NCI-H1105 treated with DMSO at 0.1 percent for 48 hours (cell line): ENCODE results near the gene BIRC5.

Source experiments
- DNase-seq: peaks from one replicate; lab custom pipeline; 2025; lab: John Stamatoyannopoulos, UW

Gene BIRC5

GRCh38 chr17:78184351-78184750, 29.7 kb upstream of the BIRC5 start:
- no peak for DNase-seq

- DNase-seq = no peak
Observed at GRCh38 chr17:78184868-78185267, 29.2 kb upstream of the BIRC5 start.

DNA sequence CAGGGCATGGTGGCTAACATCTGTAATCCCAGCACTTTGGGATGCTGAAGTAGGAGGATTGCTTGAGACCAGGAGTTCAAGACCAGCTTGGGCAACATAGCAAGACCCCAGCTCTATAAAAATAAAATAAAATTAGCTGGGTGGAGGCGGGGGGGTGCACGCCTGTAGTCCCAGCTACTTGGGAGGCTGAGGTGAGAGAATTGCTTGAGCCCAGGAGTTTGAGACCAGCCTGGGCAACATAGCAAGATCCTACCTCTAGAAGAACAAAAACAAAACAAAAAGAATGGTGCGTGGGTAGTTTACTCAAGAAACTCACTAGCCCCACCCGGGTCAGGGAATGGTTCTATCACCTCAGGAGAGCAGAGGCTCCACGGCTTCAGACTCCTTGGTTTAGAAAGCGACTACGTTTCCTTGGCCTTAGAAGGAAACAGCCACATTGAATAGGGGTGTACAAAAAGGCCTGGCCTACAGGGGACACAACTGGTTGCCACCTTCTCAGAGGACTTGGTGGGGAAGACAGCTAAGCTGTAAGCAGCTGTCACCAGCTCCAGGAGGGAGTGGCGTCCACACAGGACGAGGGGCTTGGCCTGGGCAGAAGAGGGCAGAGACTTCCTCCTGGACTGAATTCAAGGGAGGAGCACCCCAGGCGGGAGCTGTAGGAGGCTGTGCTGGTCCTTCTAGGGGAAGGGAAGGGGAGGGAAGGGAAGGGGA, 27.9 kb upstream of the BIRC5 start:
- DNase-seq = no peak

DNA sequence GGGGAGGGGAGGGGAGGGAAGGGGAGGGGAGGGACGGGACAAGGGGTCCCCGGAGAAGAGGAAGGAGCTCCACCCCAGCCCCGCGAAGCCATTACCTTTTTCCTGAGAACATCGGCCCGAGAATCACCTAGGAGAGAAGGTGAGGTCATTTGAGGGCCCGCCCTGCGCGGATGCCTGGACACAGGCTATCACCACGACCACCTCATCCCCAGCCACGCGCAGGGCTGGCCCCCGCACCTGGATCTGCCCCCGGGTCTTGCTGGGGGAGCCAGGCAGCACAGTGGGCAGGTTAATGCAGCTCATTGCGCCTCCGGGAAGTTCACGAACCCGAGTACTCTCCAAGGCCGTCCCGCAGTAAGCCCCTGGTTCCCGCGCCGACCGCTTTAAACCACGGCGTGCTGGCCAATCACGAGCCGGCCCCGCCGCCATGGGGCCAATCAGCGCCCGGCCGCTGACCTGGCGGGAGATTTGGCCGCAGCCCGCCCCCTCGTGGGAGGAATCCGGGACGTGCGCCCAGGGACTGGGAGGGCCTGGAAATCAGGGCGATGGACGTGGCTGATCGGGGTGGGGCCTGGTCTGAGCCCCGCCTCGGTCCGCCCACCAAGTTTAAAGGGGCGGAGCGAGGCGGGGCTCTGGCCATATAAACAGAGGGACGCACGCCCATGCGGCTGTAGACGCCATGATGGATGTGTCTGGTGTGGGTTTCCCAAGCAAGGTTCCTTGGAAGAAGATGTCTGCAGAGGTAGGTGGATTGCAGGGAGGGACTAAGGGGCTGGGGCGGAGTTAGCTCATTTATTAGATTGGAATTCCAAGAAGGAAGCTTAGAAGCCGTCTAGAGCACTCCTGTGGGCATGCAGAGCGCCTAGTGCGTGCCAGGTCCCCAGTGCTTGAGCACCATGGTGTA, 27.1 kb upstream of the BIRC5 start, which contains the start of the genes AFMID and TK1:
AFMID (plus strand) TSS at position 671 of the 904 bp plus-strand sequence; CDS start at position 680, 9 bp downstream.
TK1 (minus strand) TSS at position 361 of the 904 bp plus-strand sequence; CDS start at position 303, 58 bp downstream.
- peak; percentile 91 for DNase-seq

DNA sequence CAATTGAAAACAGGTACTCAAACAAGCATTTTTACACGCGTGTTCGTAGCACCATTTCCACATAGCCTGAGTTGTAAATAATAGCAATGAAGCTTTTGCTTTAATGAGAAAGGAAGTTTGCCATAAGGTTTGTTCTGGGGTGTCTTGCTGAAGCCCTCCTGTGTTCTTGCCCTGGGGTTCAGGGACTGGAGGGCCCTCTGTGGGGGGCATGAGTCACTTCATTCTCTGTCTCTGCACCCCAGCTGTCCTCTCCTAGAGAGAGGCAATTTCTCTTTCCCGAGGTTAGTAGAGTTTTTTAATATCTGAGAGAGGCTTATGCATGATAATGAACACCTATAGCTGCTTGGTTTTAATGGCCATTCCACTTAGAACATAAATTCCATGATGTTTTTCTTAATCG, 17.3 kb upstream of the BIRC5 start:
- no peak for DNase-seq

DNA sequence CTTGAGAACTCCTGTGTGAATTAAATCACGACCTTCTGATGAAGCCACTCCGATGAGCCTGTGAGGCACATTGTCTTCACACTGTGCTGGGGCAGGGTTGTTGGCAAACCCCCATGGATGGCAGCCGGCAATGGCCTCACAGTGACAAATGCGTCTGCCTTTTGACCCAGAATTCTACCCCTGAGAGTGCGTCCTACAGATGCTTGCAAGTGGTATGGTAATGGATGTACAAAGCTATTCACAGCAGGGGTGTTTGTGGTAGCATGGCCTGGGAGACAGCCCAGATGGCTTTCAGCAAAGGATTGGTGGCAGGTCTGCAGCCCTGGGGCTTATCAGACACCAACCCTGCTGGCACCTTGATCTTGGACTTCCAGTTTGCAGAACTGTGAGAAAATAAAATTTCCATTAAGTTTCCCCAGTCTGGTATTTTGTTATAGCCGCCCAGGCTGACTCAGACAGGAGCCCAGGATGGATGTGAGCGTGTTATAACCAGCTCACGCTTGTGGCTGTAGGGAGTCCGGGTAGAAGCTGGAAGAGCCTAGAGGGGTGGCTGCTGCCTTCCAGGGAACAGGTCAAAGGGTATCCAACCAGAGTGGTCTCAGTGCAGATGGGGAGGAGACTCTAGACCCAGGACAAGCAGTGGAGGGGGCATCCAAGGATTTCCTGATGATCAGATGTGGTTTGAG, 16.8 kb upstream of the BIRC5 start:
- no peak for DNase-seq

GRCh38 chr17:78200451-78200850, 13.6 kb upstream of the BIRC5 start:
- no peak for DNase-seq

- DNase-seq = no peak
Observed at GRCh38 chr17:78202666-78203065, 11.4 kb upstream of the BIRC5 start.

DNA sequence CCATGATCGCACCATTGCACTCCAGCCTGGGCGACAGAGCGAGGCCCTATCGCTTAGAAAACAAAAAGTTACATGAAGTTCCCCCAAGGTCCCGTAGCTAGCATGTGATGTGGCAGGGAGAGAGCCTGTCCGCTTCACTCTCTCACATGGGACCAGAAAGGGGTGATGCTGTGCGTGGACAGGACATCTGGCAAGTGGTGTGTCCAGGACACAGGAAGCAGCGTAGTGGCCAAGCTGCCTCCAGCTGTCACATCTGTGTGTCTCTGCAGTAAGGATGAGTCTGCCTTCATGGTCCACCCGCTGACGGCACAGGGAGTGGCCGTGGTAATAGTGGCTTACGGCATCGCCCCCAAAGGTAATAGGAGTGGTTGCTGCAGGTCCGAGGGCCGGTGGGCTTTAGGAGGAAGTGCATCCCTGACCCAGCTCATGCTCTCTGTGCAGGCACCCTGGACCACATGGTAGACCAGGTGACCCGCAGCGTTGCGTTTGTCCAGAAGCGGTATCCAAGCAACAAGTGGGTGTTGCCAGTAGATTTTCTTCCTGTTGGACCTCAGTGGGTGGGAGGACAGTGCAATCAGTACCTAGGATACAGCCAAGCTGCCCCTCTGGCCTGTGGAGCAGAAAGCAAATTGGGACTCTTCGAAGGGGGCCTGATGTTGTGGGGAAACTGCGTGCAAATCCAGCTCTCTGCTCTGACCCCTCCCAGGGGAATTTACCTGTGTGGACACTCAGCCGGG, 9.5 kb upstream of the BIRC5 start:
- no peak for DNase-seq

GRCh38 chr17:78205124-78205775, 8.8 kb upstream of the BIRC5 start:
- no peak for DNase-seq

GRCh38 chr17:78206298-78206697, 7.8 kb upstream of the BIRC5 start:
- no peak for DNase-seq

DNA sequence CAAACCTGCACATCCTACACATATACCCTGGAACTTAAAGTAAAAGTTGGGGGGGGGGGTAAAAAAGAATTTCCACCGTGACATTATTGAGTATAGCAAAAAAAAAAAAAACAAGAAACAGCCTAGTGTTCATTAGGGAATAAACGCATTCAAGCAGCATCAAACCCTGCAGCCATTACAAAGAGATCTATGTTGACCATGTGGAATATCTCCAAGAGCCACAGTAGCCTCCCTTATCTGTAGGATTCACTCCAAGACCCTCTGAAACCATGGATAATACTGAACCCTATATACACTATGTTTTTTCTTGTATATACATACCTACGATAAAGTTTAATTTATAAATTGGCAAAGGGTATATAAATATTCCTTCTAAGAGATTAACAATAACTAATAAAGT, 5.6 kb upstream of the BIRC5 start:
- DNase-seq = no peak

DNA sequence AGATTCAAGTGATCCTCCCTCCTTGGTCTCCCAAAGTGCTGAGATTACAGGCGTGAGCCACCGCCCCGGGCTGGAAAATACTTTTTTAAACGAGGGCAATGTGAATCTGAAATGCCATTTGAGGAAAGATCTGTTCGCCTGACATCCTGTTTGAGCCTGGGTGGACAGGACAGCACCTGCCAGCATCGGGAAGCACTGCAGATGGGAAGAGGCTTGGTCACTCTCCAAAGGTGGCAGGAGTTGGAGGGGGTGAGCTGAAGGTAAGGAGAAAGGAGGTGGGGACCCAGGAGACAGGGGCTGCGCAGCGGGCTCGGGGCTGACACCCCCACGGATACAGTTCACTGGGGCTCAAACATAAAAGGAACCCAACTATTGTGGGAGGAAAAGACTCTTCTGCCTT, 3.9 kb upstream of the BIRC5 start:
- no peak for DNase-seq

DNA sequence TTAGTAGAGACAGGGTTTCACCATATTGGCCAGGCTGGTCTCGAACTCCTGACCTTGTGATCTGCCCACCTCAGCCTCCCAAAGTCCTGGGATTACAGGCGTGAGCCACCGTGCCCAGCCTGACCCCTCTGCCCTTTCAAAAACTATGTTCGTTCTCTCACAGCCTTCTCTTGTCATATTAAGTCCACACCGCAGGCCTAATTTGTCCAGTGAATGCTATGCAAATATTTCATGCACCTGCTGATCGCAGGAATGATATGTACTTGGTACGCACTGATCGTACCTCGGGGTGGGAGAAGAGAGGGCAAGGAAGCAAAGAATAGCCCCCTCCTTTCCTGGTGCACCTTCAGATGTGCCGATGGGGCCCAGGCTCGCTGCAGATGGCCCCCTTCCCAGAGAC, 3.0 kb upstream of the BIRC5 start:
- DNase-seq = no peak

- no peak for DNase-seq
Observed at GRCh38 chr17:78214706-78215061, 631 bp downstream of the BIRC5 start.

DNA sequence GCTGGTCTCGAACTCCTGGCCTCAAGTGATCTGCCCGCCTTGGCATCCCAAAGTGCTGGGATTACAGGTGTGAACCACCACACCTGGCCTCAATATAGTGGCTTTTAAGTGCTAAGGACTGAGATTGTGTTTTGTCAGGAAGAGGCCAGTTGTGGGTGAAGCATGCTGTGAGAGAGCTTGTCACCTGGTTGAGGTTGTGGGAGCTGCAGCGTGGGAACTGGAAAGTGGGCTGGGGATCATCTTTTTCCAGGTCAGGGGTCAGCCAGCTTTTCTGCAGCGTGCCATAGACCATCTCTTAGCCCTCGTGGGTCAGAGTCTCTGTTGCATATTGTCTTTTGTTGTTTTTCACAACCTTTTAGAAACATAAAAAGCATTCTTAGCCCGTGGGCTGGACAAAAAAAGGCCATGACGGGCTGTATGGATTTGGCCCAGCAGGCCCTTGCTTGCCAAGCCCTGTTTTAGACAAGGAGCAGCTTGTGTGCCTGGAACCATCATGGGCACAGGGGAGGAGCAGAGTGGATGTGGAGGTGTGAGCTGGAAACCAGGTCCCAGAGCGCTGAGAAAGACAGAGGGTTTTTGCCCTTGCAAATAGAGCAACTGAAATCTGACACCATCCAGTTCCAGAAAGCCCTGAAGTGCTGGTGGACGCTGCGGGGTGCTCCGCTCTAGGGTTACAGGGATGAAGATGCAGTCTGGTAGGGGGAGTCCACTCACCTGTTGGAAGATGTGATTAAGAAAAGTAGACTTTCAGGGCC, 5.5 kb downstream of the BIRC5 start:
- no peak for DNase-seq

GRCh38 chr17:78223061-78223460, 9.0 kb downstream of the BIRC5 start:
- no peak for DNase-seq

- DNase-seq = no peak
Observed at GRCh38 chr17:78223765-78224164, 9.7 kb downstream of the BIRC5 start.

- DNase-seq = no peak
Observed at GRCh38 chr17:78224231-78225087, 10.4 kb downstream of the BIRC5 start.
